GM12892 (cell line): ENCODE measurements around the gene KIRREL3.

ENCODE experiments used
- DNase-seq: peaks from one replicate; pipeline ENCODE4 v3.0.0; 2011; ENCODE audit not compliant: insufficient read length
- FAIRE-seq: peaks from 2 replicates; lab custom pipeline; 2011; peaks lifted over from hg19 to GRCh38; lab: Jason Lieb, UNC
- POLR2A ChIP-seq: IDR thresholded peaks from 2 replicates; pipeline ENCODE4 v1.6.1; 2011; ENCODE audit warnings: low read depth, low read length, control low read depth
- POLR2AphosphoS5 ChIP-seq: IDR thresholded peaks from 2 replicates; pipeline ENCODE4 v1.6.1; 2011; ENCODE audit warnings: low read depth, low read length, control low read depth
- TAF1 ChIP-seq: IDR thresholded peaks from 2 replicates; pipeline ENCODE4 v1.6.1; 2011; ENCODE audit warnings: low read depth, mild to moderate bottlenecking, control low read depth, low read length, borderline replicate concordance

Gene KIRREL3

DNA sequence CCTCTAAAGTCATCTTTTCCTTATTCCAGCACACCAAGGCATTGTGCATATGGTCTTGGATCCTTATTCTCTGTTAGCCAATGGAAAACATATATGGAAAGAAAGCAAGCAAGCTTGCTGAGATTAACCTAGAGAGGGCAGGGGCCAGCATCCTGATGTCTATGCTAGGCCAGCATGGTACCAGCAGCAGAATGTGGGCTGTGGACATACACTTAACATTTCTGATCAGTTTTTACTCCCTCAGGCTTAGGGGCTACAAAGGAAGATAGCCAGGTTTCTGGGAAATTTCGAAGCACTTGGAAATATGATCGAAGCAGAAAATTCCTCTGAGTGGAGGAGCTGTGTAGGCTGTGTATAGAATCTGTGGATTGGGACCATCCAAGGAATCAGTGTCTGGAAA is 578.1 kb downstream of the KIRREL3 start:
- DNase-seq (no peak), FAIRE-seq (no peak)
- no peak for TF ChIP-seq TAF1
- TF ChIP-seq POLR2A = no peak
- no peak for TF ChIP-seq POLR2AphosphoS5

DNA sequence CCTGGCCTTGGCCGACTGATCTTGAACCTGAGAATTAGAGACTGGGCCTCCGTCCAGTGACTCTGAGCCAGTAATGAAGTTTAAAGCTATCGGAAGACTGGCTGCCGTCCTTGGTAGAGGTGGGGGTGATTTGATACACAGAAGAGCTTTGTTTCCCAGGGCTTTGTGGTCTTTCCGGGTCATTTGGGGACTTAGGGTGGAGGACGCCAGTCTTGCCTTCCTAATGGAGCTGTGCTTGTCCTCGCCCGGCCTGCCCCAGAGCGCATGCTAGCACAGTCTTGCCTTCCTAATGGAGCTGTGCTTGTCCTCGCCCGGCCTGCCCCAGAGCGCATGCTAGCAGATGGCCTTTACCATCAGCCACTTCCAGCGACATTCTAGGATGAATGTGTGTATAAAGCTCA is 579.3 kb downstream of the KIRREL3 start:
- TF ChIP-seq POLR2AphosphoS5 (no peak), TAF1 (no peak), POLR2A (no peak)
- FAIRE-seq = no peak
- no peak for DNase-seq

GRCh38 chr11:126420698-126421256 is 579.8 kb downstream of the KIRREL3 start:
- DNase-seq = no peak
- TF ChIP-seq TAF1 = no peak
- no peak for TF ChIP-seq POLR2A
- no peak for TF ChIP-seq POLR2AphosphoS5
- FAIRE-seq = no peak

- peak; percentile 92 for FAIRE-seq
- TF ChIP-seq POLR2A (no peak), POLR2AphosphoS5 (no peak), TAF1 (no peak)
- no peak for DNase-seq
These were observed 580.5 kb downstream of the KIRREL3 start for GRCh38 chr11:126419801-126420697.

GRCh38 chr11:126418887-126419286 is 581.7 kb downstream of the KIRREL3 start:
- TF ChIP-seq POLR2AphosphoS5 (no peak), TAF1 (no peak), POLR2A (no peak)
- no peak for DNase-seq
- FAIRE-seq = no peak

DNA sequence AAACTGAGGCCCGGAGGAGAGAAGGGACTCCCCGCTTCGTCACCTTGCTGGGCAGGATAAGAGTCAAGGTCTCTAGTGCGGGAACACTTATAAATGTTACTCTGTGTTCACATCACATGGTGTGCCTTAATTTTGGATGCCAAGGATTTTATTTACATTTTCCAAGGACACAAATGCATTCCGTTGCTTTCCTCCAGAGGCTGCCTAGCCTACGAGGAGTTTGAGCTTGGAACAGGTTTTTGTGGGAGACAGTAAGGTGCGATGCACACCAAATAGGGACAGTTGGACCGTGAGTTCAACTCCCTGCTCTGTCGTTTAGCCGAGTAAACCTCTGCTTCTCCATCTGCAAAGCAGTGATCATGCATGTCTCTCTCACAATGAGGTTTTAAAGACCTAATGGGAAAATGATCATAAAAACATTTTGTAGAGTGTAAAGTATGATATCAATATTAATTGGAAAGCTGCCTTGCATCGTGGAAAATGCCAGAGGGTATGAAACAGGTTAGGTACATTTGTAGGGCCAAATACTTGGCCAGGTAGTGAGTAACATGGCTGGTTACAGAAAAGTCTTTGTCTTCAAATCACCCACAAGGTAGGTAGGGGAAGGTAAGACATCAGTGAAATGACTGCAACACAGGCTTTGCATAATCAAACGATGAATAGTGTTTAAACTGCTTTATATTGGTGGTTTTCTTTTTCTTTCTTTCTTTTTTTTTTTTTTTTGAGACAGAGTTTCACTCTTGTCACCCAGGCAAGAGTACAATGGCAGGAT is 583.3 kb downstream of the KIRREL3 start:
- no peak for TF ChIP-seq POLR2AphosphoS5
- TF ChIP-seq TAF1 = no peak
- no peak for TF ChIP-seq POLR2A
- FAIRE-seq (no peak), DNase-seq (no peak)

DNA sequence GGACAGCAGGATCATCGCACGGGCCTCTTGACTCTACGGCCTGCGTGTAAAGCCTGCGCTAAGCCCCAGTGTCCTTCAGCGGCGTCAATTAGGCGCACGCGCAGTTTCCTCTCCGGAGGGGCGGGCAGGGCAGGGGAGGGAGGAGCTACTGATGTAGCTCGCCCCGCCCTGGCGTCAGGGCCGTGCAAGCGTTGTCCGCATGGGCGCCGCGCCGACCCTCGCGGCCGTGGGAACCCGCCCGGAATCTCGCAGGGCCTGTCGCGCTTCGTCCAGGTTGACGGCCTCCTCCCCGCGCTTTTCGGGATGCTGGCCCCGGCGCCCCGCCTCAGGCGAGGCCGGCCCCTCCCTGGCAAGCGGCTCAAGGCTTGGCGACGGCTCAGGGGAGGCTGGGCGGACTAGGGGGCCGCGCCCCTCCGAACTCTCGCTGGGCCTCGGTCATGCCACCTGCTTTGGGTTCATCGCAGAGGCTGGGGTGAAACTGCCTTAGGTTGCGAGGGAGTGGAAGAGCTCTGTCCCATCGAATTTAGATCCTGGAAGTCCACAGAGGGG is 584.0 kb downstream of the KIRREL3 start:
- peak; percentile 68 for DNase-seq
- FAIRE-seq = peak; percentile 81
- TF ChIP-seq POLR2AphosphoS5 (no peak), TAF1 (no peak), POLR2A (no peak)

DNA sequence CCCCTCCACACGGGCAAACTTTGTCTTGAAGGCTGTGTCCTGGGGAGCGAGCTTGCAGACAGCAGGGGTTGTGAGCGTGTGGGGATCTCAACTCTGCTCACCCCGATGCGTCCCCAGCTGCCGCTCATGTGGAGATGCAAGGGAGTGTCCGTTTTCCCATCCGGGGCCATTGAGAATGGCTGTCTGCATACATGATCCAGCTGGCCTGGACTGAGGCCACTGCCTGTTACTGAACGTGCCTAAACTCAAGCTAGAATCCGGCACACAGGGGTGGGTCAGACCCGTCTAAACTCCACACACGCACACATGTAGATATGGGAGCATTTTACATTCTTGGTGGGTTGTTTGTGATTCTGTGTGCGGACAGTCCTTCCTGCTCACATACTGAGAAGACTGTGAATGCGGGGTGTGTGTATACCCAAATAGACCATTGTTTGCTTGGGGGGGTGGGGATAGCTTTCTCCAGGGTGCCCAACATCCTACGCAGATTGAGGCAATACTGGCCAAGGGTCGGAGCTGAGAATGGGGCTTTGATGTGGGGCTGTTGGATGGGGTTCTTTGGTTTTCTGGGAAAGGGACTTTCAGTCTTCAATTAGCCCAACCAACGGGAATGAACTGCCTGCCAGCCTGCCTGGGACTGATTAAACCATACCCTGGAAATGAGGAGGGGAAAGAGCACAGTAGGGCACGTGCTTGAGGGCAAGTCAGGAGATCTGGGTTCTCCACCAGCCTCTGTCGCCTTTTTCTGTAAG is 584.7 kb downstream of the KIRREL3 start:
- FAIRE-seq (no peak), DNase-seq (no peak)
- no peak for TF ChIP-seq POLR2A
- no peak for TF ChIP-seq POLR2AphosphoS5
- no peak for TF ChIP-seq TAF1

- FAIRE-seq (no peak), DNase-seq (no peak)
- TF ChIP-seq TAF1 (no peak), POLR2A (no peak), POLR2AphosphoS5 (no peak)
These were observed 585.4 kb downstream of the KIRREL3 start for GRCh38 chr11:126415128-126415527.

DNA sequence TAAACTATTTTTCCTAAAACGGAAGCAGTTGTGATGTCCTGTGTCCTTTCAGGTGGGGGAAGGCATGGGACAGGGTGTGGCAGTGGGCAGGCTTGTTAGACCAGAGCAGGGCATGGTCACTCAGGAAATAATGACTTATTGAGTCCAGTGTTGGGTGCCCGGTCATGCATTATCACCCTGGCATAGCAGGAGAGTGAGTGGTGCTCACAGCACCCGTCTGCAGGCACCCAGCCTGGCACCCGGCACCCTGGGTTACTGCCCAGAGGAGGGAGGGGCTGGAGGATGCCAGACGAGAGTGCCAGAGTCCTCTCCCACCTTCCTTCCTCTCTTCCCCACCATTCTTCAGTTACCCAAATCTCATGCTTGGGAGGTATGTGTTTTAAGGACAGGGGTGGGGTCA is 586.0 kb downstream of the KIRREL3 start:
- FAIRE-seq (no peak), DNase-seq (no peak)
- TF ChIP-seq POLR2A (no peak), POLR2AphosphoS5 (no peak), TAF1 (no peak)
